ENCODE results near the gene ENPEP.

GRCh38 chr4:110595583-110595982, 119.6 kb downstream of the ENPEP start:
- TF ChIP-seq CTCF (IDR thresholded peaks at IDR 0.05) (no peak), POLR2A (IDR thresholded peaks at IDR 0.05) (no peak)
